ENCODE results near the gene KIF2A. TPM values are rescaled to one million over a fixed set of nuclear protein-coding genes. Genes with fewer than 3 reads are reported as not detected.

KIF2A gene
- total RNA-seq, 1 donor from 2014 or later: 96.2 TPM

DNA sequence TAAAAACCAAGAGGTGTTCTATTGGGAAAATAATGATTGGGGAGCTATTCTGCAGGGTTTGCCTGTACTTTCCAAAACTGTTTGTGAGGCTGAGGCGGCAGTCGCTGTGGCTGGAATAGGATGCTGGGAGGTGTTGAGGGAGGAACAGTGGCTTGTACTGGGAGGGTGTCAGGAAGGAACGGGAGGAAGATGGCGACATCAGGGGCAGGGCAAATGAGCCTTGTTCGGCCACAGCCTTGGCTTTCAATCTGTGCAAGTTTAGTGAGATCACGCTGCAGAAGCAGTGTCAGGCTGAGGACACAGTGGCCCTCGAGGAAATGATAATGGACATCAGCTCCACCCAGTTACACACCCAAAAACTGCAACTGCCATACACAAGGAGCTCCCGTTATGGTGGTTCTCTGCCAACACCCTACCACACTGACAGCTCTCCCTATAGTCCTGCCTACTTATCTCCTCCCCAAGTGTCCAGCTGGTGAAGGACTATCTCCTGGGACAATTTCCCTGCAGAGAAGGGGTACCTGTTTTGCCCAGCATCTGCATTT is 27.3 kb downstream of the KIF2A start:
- TF ChIP-seq, protein P1, sequence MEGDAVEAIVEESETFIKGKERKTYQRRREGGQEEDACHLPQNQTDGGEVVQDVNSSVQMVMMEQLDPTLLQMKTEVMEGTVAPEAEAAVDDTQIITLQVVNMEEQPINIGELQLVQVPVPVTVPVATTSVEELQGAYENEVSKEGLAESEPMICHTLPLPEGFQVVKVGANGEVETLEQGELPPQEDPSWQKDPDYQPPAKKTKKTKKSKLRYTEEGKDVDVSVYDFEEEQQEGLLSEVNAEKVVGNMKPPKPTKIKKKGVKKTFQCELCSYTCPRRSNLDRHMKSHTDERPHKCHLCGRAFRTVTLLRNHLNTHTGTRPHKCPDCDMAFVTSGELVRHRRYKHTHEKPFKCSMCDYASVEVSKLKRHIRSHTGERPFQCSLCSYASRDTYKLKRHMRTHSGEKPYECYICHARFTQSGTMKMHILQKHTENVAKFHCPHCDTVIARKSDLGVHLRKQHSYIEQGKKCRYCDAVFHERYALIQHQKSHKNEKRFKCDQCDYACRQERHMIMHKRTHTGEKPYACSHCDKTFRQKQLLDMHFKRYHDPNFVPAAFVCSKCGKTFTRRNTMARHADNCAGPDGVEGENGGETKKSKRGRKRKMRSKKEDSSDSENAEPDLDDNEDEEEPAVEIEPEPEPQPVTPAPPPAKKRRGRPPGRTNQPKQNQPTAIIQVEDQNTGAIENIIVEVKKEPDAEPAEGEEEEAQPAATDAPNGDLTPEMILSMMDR (conservative IDR thresholded peaks at IDR 0.05): no peak
- Mint-ChIP-seq H3K27me3 (ENCODE audit: low read depth) (no peaks in the 10 kb centered on the region), H3K27ac (ENCODE audit: unreplicated experiment) (no peak overlapping the region), H3K4me1 (peaks cover 6% of the 10 kb centered on the region), H3K9me3 (no peaks in the 10 kb centered on the region), H3K4me3 (no peak overlapping the region), H3K36me3 (ENCODE audit: low read depth) (peaks cover 7% of the 10 kb centered on the region)
- no peak for DNase-seq (ENCODE audit: low read depth, low spot score)

DNA sequence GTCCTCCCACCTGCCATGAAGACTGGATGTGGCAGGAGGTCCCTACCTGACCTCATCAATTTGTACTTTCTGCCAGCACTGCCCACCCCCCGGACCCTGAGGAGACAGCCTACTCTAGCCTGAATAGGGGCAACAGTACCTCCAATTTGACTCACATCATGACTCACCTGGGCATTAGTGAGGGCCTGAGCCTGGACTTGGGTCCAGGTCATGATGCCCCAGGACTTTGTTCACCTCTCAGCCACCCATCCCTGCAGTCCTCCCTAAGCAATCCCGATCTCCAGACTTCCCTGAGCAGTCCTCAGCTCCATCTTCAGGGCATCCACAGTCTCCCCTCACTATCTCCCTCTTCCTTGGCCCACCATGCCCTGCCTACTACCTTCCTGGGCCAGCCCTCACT is 28.1 kb downstream of the KIF2A start:
- Mint-ChIP-seq H3K27ac (ENCODE audit: unreplicated experiment) (no peak overlapping the region), H3K9me3 (no peaks in the 10 kb centered on the region), H3K4me1 (peaks cover 2% of the 10 kb centered on the region), H3K36me3 (ENCODE audit: low read depth) (peaks cover 7% of the 10 kb centered on the region), H3K27me3 (ENCODE audit: low read depth) (no peaks in the 10 kb centered on the region), H3K4me3 (no peak overlapping the region)
- DNase-seq (ENCODE audit: low read depth, low spot score): no peak
- TF ChIP-seq, protein P1 (conservative IDR thresholded peaks at IDR 0.05): no peak

DNA sequence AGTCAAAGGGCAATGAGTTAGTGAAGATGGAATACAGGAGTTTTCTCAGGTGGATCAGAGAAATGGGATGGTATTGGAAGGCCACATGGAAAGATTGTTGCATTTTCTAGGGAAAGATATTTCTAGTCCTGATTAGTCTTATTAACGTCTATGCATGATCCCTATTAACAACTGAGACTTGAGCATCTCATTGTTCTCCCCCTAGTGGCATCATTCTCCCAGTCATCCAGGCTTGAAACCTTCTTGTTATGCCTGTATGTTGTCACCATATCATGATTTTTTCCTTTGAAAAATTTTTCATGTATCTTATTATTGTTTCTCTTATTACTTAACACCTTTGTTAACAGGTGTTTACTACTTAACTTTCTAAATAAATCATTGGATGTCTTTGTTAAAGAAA is 34.4 kb downstream of the KIF2A start:
- peaks cover 3% of the 10 kb centered on the region for H3K9me3 Mint-ChIP-seq
- TF ChIP-seq, protein P1 (conservative IDR thresholded peaks at IDR 0.05): peak; percentile 60
- DNase-seq (ENCODE audit: low read depth, low spot score): no peak
- no peaks in the 10 kb centered on the region for H3K4me1 Mint-ChIP-seq
- H3K4me3 Mint-ChIP-seq: no peak overlapping the region
- peaks cover 3% of the 10 kb centered on the region for H3K36me3 Mint-ChIP-seq (ENCODE audit: low read depth)
- H3K27me3 Mint-ChIP-seq (ENCODE audit: low read depth): no peaks in the 10 kb centered on the region
- H3K27ac Mint-ChIP-seq (ENCODE audit: unreplicated experiment): no peak overlapping the region

DNA sequence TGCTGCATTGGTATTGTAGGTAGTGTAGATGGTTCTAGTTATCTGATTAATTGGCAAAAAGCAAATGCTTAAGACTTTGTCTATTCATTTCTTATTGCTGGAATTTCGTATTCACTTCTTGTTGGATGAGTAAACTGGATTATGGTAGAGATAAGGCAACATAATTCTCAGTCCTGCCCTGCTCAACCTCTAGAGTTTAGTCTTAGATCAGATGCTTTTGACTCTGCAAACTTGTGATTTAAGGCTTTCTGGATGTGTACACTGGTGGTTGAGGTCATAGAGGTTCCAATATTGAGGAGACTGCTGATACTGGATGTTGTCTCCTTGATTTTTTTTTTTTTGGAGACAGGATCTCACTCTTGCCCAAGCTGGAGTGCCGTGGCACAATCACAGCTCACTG is 35.0 kb downstream of the KIF2A start:
- no peak for DNase-seq (ENCODE audit: low read depth, low spot score)
- Mint-ChIP-seq H3K4me1 (no peaks in the 10 kb centered on the region), H3K27ac (ENCODE audit: unreplicated experiment) (no peak overlapping the region), H3K27me3 (ENCODE audit: low read depth) (no peaks in the 10 kb centered on the region), H3K9me3 (peaks cover 3% of the 10 kb centered on the region), H3K36me3 (ENCODE audit: low read depth) (peaks cover 3% of the 10 kb centered on the region), H3K4me3 (no peak overlapping the region)
- TF ChIP-seq, protein P1 (conservative IDR thresholded peaks at IDR 0.05): no peak

DNA sequence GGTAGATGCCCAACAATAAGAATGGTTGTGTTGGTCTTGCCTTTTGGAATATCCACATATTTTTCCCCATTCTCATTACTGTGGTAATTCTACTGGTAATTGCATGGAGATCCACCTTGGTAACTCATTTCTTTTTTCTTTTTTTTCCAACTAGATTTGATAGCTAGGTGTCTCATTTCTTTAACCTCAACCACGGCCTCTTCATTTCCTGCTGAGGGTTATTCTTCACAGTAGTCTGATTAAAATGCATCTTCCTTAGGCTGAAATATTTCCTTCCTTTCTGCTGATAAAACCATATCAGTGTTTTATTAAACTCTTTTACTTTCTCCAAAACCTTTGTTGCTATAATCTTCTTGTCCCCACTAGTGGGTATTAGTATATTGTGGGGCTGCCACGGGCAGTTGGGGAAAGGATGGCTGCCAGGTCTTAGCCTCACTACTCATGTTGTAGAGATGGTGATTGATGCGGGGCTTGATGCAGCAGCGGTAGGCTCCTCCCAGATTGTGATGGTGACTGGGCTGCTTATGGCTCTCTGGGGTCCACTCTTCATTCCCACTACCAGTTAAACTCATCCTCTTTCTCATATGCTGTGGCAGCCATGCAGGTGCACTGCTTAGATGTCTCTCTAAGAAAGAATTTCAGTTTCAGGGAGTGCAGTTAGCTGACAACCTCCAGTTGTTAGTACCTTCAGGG is 35.9 kb downstream of the KIF2A start:
- Mint-ChIP-seq H3K4me1 (no peaks in the 10 kb centered on the region), H3K27me3 (ENCODE audit: low read depth) (no peaks in the 10 kb centered on the region), H3K4me3 (no peak overlapping the region), H3K36me3 (ENCODE audit: low read depth) (peaks cover 3% of the 10 kb centered on the region), H3K27ac (ENCODE audit: unreplicated experiment) (no peak overlapping the region), H3K9me3 (peaks cover 3% of the 10 kb centered on the region)
- DNase-seq (ENCODE audit: low read depth, low spot score): no peak
- TF ChIP-seq, protein P1 (conservative IDR thresholded peaks at IDR 0.05): no peak
